NT2/D1 (cell line): ENCODE results near the gene FANCE.

Experiments
- SUZ12 ChIP-seq: IDR thresholded peaks from 2 replicates; pipeline ENCODE4 v1.6.1; 2011; ENCODE audit not compliant: insufficient read length, insufficient read depth; ENCODE audit errors: extremely low read depth
- YY1 ChIP-seq: IDR thresholded peaks from 2 replicates; pipeline ENCODE4 v1.6.1; 2011; ENCODE audit not compliant: insufficient read length, insufficient read depth
- ZNF274 ChIP-seq: IDR thresholded peaks from 2 replicates; pipeline ENCODE4 v1.6.1; 2011; ENCODE audit warnings: mild to moderate bottlenecking, low read depth, low read length

- TF ChIP-seq ZNF274: no peak
- TF ChIP-seq SUZ12: no peak
- TF ChIP-seq YY1: no peak
Measured at GRCh38 chr6:35488517-35488862, 36.4 kb downstream of the FANCE start.
